ENCODE measurements around the gene CDADC1. TPM values are rescaled to one million over a fixed set of nuclear protein-coding genes. Genes with fewer than 3 reads are reported as not detected.

CDADC1 gene
- total and polyA plus RNA-seq, 4 donors: 3.0 to 6.1 (median 4.5) TPM

GRCh38 chr13:49305792-49306425 lies 58.2 kb downstream of the CDADC1 start:
- H3K9me3 ChIP-seq (ENCODE audit: control insufficient read depth in 4 of 4, low read length in 3 of 4): no peaks in the 10 kb centered on the region
- no peak overlapping the region for H3K27ac ChIP-seq (ENCODE audit: low read depth in 1 of 2, low read length in 2 of 2)
- 92% methylated on average over 15 of the region's 15 CpGs for WGBS
- H3K36me3 ChIP-seq (ENCODE audit: control insufficient read depth in 4 of 4, insufficient read depth in 3 of 4, low read depth in 1 of 4, low read length in 3 of 4): no peaks in the 10 kb centered on the region
- H3K9ac ChIP-seq (ENCODE audit: low read depth in 1 of 2, low read length in 2 of 2): no peak overlapping the region
- no peak overlapping the region for H3K4me3 ChIP-seq (ENCODE audit: low read depth in 1 of 3, low read length in 3 of 3)
- TF ChIP-seq SP1 (IDR thresholded peaks at IDR 0.05): no peak
- TF ChIP-seq, protein P1, sequence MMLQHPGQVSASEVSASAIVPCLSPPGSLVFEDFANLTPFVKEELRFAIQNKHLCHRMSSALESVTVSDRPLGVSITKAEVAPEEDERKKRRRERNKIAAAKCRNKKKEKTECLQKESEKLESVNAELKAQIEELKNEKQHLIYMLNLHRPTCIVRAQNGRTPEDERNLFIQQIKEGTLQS (IDR thresholded peaks at IDR 0.05): no peak
- no peak for TF ChIP-seq JUND (IDR thresholded peaks at IDR 0.05)
- TF ChIP-seq EGR1 (IDR thresholded peaks at IDR 0.05; ENCODE audit: low read depth in 2 of 2): no peak
- TF ChIP-seq NR2F2 (IDR thresholded peaks at IDR 0.05): no peak
- TF ChIP-seq, protein P2, sequence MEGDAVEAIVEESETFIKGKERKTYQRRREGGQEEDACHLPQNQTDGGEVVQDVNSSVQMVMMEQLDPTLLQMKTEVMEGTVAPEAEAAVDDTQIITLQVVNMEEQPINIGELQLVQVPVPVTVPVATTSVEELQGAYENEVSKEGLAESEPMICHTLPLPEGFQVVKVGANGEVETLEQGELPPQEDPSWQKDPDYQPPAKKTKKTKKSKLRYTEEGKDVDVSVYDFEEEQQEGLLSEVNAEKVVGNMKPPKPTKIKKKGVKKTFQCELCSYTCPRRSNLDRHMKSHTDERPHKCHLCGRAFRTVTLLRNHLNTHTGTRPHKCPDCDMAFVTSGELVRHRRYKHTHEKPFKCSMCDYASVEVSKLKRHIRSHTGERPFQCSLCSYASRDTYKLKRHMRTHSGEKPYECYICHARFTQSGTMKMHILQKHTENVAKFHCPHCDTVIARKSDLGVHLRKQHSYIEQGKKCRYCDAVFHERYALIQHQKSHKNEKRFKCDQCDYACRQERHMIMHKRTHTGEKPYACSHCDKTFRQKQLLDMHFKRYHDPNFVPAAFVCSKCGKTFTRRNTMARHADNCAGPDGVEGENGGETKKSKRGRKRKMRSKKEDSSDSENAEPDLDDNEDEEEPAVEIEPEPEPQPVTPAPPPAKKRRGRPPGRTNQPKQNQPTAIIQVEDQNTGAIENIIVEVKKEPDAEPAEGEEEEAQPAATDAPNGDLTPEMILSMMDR (IDR thresholded peaks at IDR 0.05; ENCODE audit: low read depth, low read length, missing input control): no peak
- no peak for TF ChIP-seq HNF4A (conservative IDR thresholded peaks at IDR 0.05)
- no peak for TF ChIP-seq YY1 (IDR thresholded peaks at IDR 0.05)
- TF ChIP-seq, protein P3, sequence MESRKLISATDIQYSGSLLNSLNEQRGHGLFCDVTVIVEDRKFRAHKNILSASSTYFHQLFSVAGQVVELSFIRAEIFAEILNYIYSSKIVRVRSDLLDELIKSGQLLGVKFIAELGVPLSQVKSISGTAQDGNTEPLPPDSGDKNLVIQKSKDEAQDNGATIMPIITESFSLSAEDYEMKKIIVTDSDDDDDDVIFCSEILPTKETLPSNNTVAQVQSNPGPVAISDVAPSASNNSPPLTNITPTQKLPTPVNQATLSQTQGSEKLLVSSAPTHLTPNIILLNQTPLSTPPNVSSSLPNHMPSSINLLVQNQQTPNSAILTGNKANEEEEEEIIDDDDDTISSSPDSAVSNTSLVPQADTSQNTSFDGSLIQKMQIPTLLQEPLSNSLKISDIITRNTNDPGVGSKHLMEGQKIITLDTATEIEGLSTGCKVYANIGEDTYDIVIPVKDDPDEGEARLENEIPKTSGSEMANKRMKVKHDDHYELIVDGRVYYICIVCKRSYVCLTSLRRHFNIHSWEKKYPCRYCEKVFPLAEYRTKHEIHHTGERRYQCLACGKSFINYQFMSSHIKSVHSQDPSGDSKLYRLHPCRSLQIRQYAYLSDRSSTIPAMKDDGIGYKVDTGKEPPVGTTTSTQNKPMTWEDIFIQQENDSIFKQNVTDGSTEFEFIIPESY (IDR thresholded peaks at IDR 0.05): no peak
- TF ChIP-seq REST (IDR thresholded peaks at IDR 0.05): no peak
- TF ChIP-seq HNF4G (IDR thresholded peaks at IDR 0.05): no peak
- TF ChIP-seq TAF1 (conservative IDR thresholded peaks at IDR 0.05): no peak
- no peak for TF ChIP-seq GABPA (IDR thresholded peaks at IDR 0.05 in 1 of 2, conservative IDR thresholded peaks at IDR 0.05 in 1 of 2)
- H3K4me1 ChIP-seq (ENCODE audit: control insufficient read depth in 4 of 4, insufficient read depth in 4 of 4, low read length in 3 of 4): peaks cover 2 to 20% (median 12%) of the 10 kb centered on the region in 4 donors
- no peaks in the 10 kb centered on the region for H3K27me3 ChIP-seq (ENCODE audit: control insufficient read depth in 4 of 4, insufficient read depth in 4 of 4, low read length in 3 of 4)
- no peak for DNase-seq (ENCODE audit: low spot score)

GRCh38 chr13:49307365-49307764 lies 59.6 kb downstream of the CDADC1 start:
- H3K4me1 ChIP-seq (ENCODE audit: control insufficient read depth in 4 of 4, insufficient read depth in 4 of 4, low read length in 3 of 4): peaks cover 2 to 14% (median 9%) of the 10 kb centered on the region in 4 donors
- no peaks in the 10 kb centered on the region for H3K27me3 ChIP-seq (ENCODE audit: control insufficient read depth in 4 of 4, insufficient read depth in 4 of 4, low read length in 3 of 4)
- 93% methylated on average over 6 of the region's 6 CpGs for WGBS
- no peak overlapping the region for H3K4me3 ChIP-seq (ENCODE audit: low read depth in 1 of 3, low read length in 3 of 3)
- no peak for DNase-seq (ENCODE audit: low spot score)
- H3K27ac ChIP-seq (ENCODE audit: low read depth in 1 of 2, low read length in 2 of 2): peak overlapping the region in 1 of 2 donors; percentile 86
- H3K9ac ChIP-seq (ENCODE audit: low read depth in 1 of 2, low read length in 2 of 2): no peak overlapping the region
- no peaks in the 10 kb centered on the region for H3K36me3 ChIP-seq (ENCODE audit: control insufficient read depth in 4 of 4, insufficient read depth in 3 of 4, low read depth in 1 of 4, low read length in 3 of 4)
- no peaks in the 10 kb centered on the region for H3K9me3 ChIP-seq (ENCODE audit: control insufficient read depth in 4 of 4, low read length in 3 of 4)
- TF ChIP-seq HNF4A (conservative IDR thresholded peaks at IDR 0.05) (no peak), SP1 (IDR thresholded peaks at IDR 0.05) (no peak), FOXA1 (IDR thresholded peaks at IDR 0.05) (no peak), JUND (IDR thresholded peaks at IDR 0.05) (no peak), NR2F2 (IDR thresholded peaks at IDR 0.05) (no peak), EGR1 (IDR thresholded peaks at IDR 0.05; ENCODE audit: low read depth in 2 of 2) (no peak), TAF1 (conservative IDR thresholded peaks at IDR 0.05) (no peak), GABPA (IDR thresholded peaks at IDR 0.05 in 1 of 2, conservative IDR thresholded peaks at IDR 0.05 in 1 of 2) (no peak), RAD21 (IDR thresholded peaks at IDR 0.05) (no peak), FOXA2 (IDR thresholded peaks at IDR 0.05) (no peak), HNF4G (IDR thresholded peaks at IDR 0.05) (no peak), YY1 (IDR thresholded peaks at IDR 0.05) (no peak)
- TF ChIP-seq, protein P3 (IDR thresholded peaks at IDR 0.05): no peak
- TF ChIP-seq, protein P4, sequence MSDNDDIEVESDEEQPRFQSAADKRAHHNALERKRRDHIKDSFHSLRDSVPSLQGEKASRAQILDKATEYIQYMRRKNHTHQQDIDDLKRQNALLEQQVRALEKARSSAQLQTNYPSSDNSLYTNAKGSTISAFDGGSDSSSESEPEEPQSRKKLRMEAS (IDR thresholded peaks at IDR 0.05): no peak
- TF ChIP-seq, protein P2 (IDR thresholded peaks at IDR 0.05; ENCODE audit: low read depth, low read length, missing input control): no peak
- TF ChIP-seq, protein P1 (IDR thresholded peaks at IDR 0.05): no peak
